Neuronal stem cell (in vitro differentiated cells): Measurements from ENCODE around the gene ZNF530. TPM values are rescaled to one million over a fixed set of nuclear protein-coding genes. Genes with fewer than 3 reads are reported as not detected.

Source experiments
- DNase-seq: peaks from one replicate; pipeline ENCODE4 v3.0.0-alpha.2; 2013; ENCODE audit warnings: low spot score
- H2AFZ ChIP-seq: one replicate; pipeline ENCODE4 v1.6.1; 2013; ENCODE audit warnings: mild to moderate bottlenecking, low read length, inconsistent platforms
- H2AK5ac ChIP-seq: 2 replicates; pipeline ENCODE4 v1.6.1; 2013; ENCODE audit warnings: low read depth, mild to moderate bottlenecking, inconsistent platforms, low read length, moderate library complexity, mixed read lengths
- H2BK120ac ChIP-seq: 2 replicates; pipeline ENCODE4 v1.6.1; 2013; ENCODE audit warnings: low read depth, mild to moderate bottlenecking, inconsistent platforms, low read length, moderate library complexity, mixed read lengths
- H2BK12ac ChIP-seq: one replicate; pipeline ENCODE4 v1.6.1; 2013; ENCODE audit warnings: low read length, inconsistent platforms
- H2BK15ac ChIP-seq: 2 replicates; pipeline ENCODE4 v1.6.1; 2013; ENCODE audit warnings: mild to moderate bottlenecking, low read length, inconsistent platforms, mixed read lengths
- H2BK5ac ChIP-seq: one replicate; pipeline ENCODE4 v1.6.1; 2013; ENCODE audit warnings: inconsistent platforms, mild to moderate bottlenecking, low read length, moderate library complexity
- H3K14ac ChIP-seq: one replicate; pipeline ENCODE4 v1.6.1; 2013; ENCODE audit warnings: low read length, inconsistent platforms
- H3K18ac ChIP-seq: 2 replicates; pipeline ENCODE4 v1.6.1; 2013; ENCODE audit warnings: low read length, inconsistent platforms
- H3K23ac ChIP-seq: 2 replicates; pipeline ENCODE4 v1.6.1; 2013; ENCODE audit warnings: low read depth, mild to moderate bottlenecking, mixed read lengths, low read length, inconsistent platforms; ENCODE audit not compliant: poor library complexity
- H3K27ac ChIP-seq: replicated peaks from 3 replicates; pipeline ENCODE4 v1.5.1; 2013; ENCODE audit warnings: low read length, inconsistent platforms
- H3K27me3 ChIP-seq, 3 experiments: 2 replicates each; pipeline ENCODE4 v1.6.1; 2013; ENCODE audit warnings: low read length in 3 of 3, mild to moderate bottlenecking in 2 of 3, inconsistent platforms in 1 of 3, low read depth in 1 of 3, mixed read lengths in 1 of 3, moderate library complexity in 1 of 3; ENCODE audit not compliant: control insufficient read depth in 3 of 3, insufficient read depth in 3 of 3
- H3K36me3 ChIP-seq, 2 donors: replicated peaks in 1 of 2; 2 replicates each; pipeline ENCODE4 v1.6.1; 2013; ENCODE audit warnings: low read length in 2 of 2; ENCODE audit not compliant: control insufficient read depth in 2 of 2, insufficient read depth in 2 of 2
- H3K4ac ChIP-seq: 2 replicates; pipeline ENCODE4 v1.6.1; 2013; ENCODE audit warnings: inconsistent platforms, mild to moderate bottlenecking, low read length, moderate library complexity
- H3K4me1 ChIP-seq, 2 donors: 1 replicate in 1 of 2; 2 replicates in 1 of 2; pipeline ENCODE4 v1.6.1; 2013; ENCODE audit warnings: low read length in 2 of 2, low read depth in 1 of 2; ENCODE audit not compliant: control insufficient read depth in 2 of 2, insufficient read depth in 1 of 2
- H3K4me2 ChIP-seq: one replicate; pipeline ENCODE4 v1.6.1; 2013; ENCODE audit warnings: mild to moderate bottlenecking, low read length, inconsistent platforms; ENCODE audit not compliant: insufficient read depth, poor library complexity, severe bottlenecking
- H3K4me3 ChIP-seq, 2 donors: 2 replicates each; pipeline ENCODE4 v1.5.1; 2013; ENCODE audit warnings: low read length in 2 of 2, mild to moderate bottlenecking in 2 of 2, inconsistent platforms in 1 of 2, moderate library complexity in 1 of 2
- H3K79me1 ChIP-seq: one replicate; pipeline ENCODE4 v1.6.1; 2013; ENCODE audit warnings: low read depth, mild to moderate bottlenecking, inconsistent platforms, low read length, moderate library complexity
- H3K9ac ChIP-seq: one replicate; pipeline ENCODE4 v1.6.1; 2013; ENCODE audit warnings: mild to moderate bottlenecking, low read depth, low read length, inconsistent platforms; ENCODE audit not compliant: poor library complexity
- H3K9me3 ChIP-seq, 2 donors: replicated peaks in 1 of 2; 2 replicates each; pipeline versions ENCODE3 to v1.6.1; 2013; ENCODE audit warnings: low read length in 2 of 2, mild to moderate bottlenecking in 2 of 2, inconsistent platforms in 1 of 2, low read depth in 1 of 2, mixed read lengths in 1 of 2, moderate library complexity in 1 of 2; ENCODE audit not compliant: control insufficient read depth in 2 of 2, insufficient read depth in 1 of 2
- H4K8ac ChIP-seq: one replicate; pipeline ENCODE4 v1.6.1; 2013; ENCODE audit warnings: low read depth, mild to moderate bottlenecking, inconsistent platforms, low read length, moderate library complexity
- H4K91ac ChIP-seq: one replicate; pipeline ENCODE4 v1.6.1; 2013; ENCODE audit warnings: low read length, low read depth, mild to moderate bottlenecking, inconsistent platforms; ENCODE audit not compliant: poor library complexity
- WGBS, 2 donors: extraction: QIAGEN DNeasy Blood & Tissue Kit; methylation state at CpG; one replicate each; pipeline ENCODE4 v1.1.7; 2013; ENCODE audit warnings: missing lambda C conversion rate in 2 of 2, mixed read lengths in 1 of 2; ENCODE audit not compliant: insufficient read length in 2 of 2, insufficient replicate concordance in 1 of 2; ENCODE audit errors: extremely low coverage in 2 of 2; 5-methylcytosine and 5-hydroxymethylcytosine counted together
- polyA plus RNA-seq, 2 experiments: library from polyadenylated mRNA; stranded (reverse); fragments of 200-250 nt; gene quantifications; one replicate each; pipeline ENCODE4 v1.2.3, GENCODE V29; 2013

ZNF530 gene
- 3.7 TPM for polyA plus RNA-seq (2013, experiment 1 of 2)
- 3.6 TPM for polyA plus RNA-seq (2013, experiment 2 of 2)

DNA sequence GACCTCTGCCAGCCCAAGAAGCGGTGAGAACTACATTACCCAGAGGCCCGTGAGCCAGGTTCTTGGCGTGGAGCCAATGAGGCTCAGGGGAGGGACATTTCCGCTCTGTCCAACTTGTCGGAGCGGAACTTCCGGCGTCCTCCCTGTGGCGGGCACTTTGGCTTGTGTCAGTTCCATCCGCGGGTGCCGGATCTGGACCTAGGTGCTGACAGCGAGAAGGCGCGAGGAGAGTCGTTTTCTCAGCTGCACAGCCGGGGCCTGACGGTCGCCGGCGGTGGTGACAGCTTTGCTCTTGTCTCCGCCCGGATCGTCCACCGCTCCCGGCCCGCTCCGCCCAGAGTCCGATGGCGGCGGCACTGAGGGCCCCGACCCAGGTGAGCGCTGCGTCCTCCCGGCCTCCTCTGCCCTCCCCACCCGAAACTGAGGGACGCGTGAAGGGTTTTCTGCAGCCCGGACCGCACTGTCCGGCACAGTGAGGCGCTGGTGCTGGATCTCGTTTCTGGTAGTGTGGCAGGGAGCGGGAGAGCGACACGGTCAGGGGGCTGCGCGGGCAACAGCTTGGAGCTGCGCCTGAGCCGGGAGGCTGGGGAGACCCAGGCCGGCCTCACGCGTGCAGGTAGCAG, at the start of gene ZNF530:
Gene ZNF530 (plus strand): TSS at position 125 of the 623 bp plus-strand sequence. CDS start 4,461 bp downstream, outside the sequence.
- Histone ChIP-seq H3K27ac (no peak within 1 kb of the TSS), H3K4me1 (peaks cover 4 to 5% of the 10 kb centered on the region in 2 donors)

DNA sequence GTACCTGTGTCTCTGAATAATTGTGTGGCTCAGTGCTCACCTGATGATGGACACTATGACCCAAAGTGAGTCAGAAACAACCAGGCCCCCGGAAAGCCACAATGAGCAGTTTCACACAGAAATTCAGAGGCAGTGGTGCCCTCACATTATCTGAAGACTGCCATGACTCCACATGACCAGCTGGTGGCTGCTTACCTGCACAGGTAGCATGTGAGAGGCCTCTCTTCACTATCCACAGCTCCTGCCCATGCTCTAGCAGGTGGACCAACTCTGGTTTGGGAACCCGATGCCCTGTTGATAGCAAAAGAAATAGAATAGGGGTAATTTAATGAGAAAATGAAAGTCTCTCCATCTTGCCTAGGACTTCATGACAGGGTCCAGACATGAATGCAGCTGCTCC, 47.3 kb upstream of the ZNF530 start:
- no peak overlapping the region for H3K18ac ChIP-seq
- peaks cover 31 to 81% of the 10 kb centered on the region in 2 donors for H3K9me3 ChIP-seq
- no peak overlapping the region for H2BK120ac ChIP-seq
- no peak overlapping the region for H3K4me3 ChIP-seq
- no peak overlapping the region for H4K91ac ChIP-seq
- H3K23ac ChIP-seq = no peak overlapping the region
- peaks cover 48 to 96% of the 10 kb centered on the region in 2 donors for H3K36me3 ChIP-seq
- H2BK5ac ChIP-seq = no peak overlapping the region
- no CpG with 5 or more reads among the region's 2 CpGs for WGBS, 2 donors
- no peak overlapping the region for H2AK5ac ChIP-seq
- no peak overlapping the region for H2BK12ac ChIP-seq
- H2BK15ac ChIP-seq = no peak overlapping the region
- H3K14ac ChIP-seq = no peak overlapping the region
- H3K4me1 ChIP-seq = no peaks in the 10 kb centered on the region
- no peak overlapping the region for H3K4ac ChIP-seq
- H2AFZ ChIP-seq = no peak overlapping the region
- H4K8ac ChIP-seq = no peak overlapping the region
- no peaks in the 10 kb centered on the region for H3K27me3 ChIP-seq
- H3K79me1 ChIP-seq = no peaks in the 10 kb centered on the region
- DNase-seq = no peak
- no peak overlapping the region for H3K4me2 ChIP-seq
- H3K27ac ChIP-seq = no peak overlapping the region
- no peak overlapping the region for H3K9ac ChIP-seq

More for the DNA sequence above, at the start of gene ZNF530:
- peak within 1 kb of the TSS; percentile 97 for H3K4me3 ChIP-seq
- no peak within 1 kb of the TSS for H3K4ac ChIP-seq
- H2AK5ac ChIP-seq = peak within 1 kb of the TSS; percentile 71
- H2AFZ ChIP-seq = peak within 1 kb of the TSS; percentile 97
- H2BK5ac ChIP-seq = no peak within 1 kb of the TSS
- H2BK15ac ChIP-seq = no peak within 1 kb of the TSS
- H3K14ac ChIP-seq = peak within 1 kb of the TSS; percentile 82
- no peaks in the 10 kb centered on the region for H3K27me3 ChIP-seq
- H3K9ac ChIP-seq = peak within 1 kb of the TSS; percentile 90
- peak within 1 kb of the TSS; percentile 87 for H3K4me2 ChIP-seq
- DNase-seq = peak; percentile 80
- H3K36me3 ChIP-seq = peaks cover 3 to 28% of the 10 kb centered on the region in 2 donors
- peaks cover 0 to 5% of the 10 kb centered on the region in 2 donors for H3K9me3 ChIP-seq
- peak within 1 kb of the TSS; percentile 84 for H3K18ac ChIP-seq
- no peak within 1 kb of the TSS for H4K91ac ChIP-seq
- WGBS, 2 donors = no CpG with 5 or more reads among the region's 53 CpGs
- H2BK12ac ChIP-seq = no peak within 1 kb of the TSS
- H3K23ac ChIP-seq = peak within 1 kb of the TSS; percentile 77
- H2BK120ac ChIP-seq = no peak within 1 kb of the TSS
- H4K8ac ChIP-seq = no peak within 1 kb of the TSS
- peaks cover 6% of the 10 kb centered on the region for H3K79me1 ChIP-seq

DNA sequence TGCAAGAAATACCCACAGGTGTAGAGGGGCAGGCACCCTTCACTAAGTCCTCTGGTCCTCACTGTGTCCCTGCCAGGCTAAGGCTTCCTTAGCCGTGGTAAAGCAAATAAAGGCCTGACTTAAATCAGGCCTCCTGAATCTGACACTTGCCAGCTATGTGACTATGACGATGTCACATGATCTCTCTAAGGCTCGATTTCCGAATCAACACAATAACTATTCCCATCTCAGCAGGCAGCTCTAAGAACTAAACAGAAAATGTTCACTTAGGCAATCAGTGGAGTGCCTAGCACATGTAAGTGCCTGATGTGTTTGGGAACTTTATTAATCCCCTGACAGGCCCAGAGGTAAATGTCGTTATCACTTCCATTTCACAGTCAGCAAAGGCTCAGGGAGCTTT, 42.0 kb upstream of the ZNF530 start:
- H3K36me3 ChIP-seq = peaks cover 19 to 48% of the 10 kb centered on the region in 2 donors
- no peak overlapping the region for H2BK120ac ChIP-seq
- no peak overlapping the region for H2BK5ac ChIP-seq
- peak overlapping the region in 1 of 2 donors; percentile 95 for H3K4me3 ChIP-seq
- H3K4me2 ChIP-seq = no peak overlapping the region
- no peak overlapping the region for H2BK15ac ChIP-seq
- H2AFZ ChIP-seq = no peak overlapping the region
- H3K9me3 ChIP-seq = peaks cover 10 to 50% of the 10 kb centered on the region in 2 donors
- H4K8ac ChIP-seq = no peak overlapping the region
- H3K14ac ChIP-seq = no peak overlapping the region
- no peak for DNase-seq
- H2AK5ac ChIP-seq = no peak overlapping the region
- no peaks in the 10 kb centered on the region for H3K27me3 ChIP-seq
- H3K4me1 ChIP-seq = peaks cover 8 to 10% of the 10 kb centered on the region in 2 donors
- no peak overlapping the region for H3K23ac ChIP-seq
- no peak overlapping the region for H2BK12ac ChIP-seq
- no peak overlapping the region for H3K18ac ChIP-seq
- no peak overlapping the region for H3K27ac ChIP-seq
- peaks cover 5% of the 10 kb centered on the region for H3K79me1 ChIP-seq
- no peak overlapping the region for H3K4ac ChIP-seq
- no CpG with 5 or more reads among the region's 5 CpGs for WGBS, 2 donors
- no peak overlapping the region for H3K9ac ChIP-seq
- no peak overlapping the region for H4K91ac ChIP-seq

DNA sequence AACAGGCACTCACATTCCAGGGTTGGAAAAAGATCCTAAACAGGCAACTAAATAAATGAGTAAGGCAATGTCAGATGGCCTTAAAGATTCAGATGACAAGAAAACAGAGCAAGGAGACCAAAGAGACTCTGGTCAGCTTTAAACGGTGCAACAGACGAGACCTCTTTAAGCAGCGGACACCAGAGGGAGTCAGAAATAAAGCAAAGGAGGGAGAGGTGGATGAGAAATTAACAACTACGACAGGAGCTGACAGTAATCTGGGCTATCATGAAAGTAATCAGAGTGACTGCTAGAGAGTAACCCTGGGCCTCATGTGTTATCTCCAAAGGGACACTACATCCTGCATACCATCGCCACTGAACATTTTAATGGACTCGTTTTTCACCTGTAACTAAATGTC, 41.2 kb upstream of the ZNF530 start:
- H4K8ac ChIP-seq = no peak overlapping the region
- no peak overlapping the region for H2AK5ac ChIP-seq
- no peak overlapping the region for H2BK12ac ChIP-seq
- H4K91ac ChIP-seq = no peak overlapping the region
- peaks cover 5% of the 10 kb centered on the region for H3K79me1 ChIP-seq
- peaks cover 7 to 44% of the 10 kb centered on the region in 2 donors for H3K9me3 ChIP-seq
- no peak overlapping the region for H3K9ac ChIP-seq
- H3K4me2 ChIP-seq = peak overlapping the region; percentile 15
- H3K4ac ChIP-seq = no peak overlapping the region
- no peaks in the 10 kb centered on the region for H3K27me3 ChIP-seq
- H3K27ac ChIP-seq = no peak overlapping the region
- peaks cover 14 to 39% of the 10 kb centered on the region in 2 donors for H3K36me3 ChIP-seq
- DNase-seq = no peak
- WGBS, 2 donors = no CpG with 5 or more reads among the region's 6 CpGs
- no peak overlapping the region for H2BK5ac ChIP-seq
- no peak overlapping the region for H2BK120ac ChIP-seq
- no peak overlapping the region for H3K18ac ChIP-seq
- H2AFZ ChIP-seq = no peak overlapping the region
- H3K4me3 ChIP-seq = peak overlapping the region; percentile 95 to 99
- H3K14ac ChIP-seq = no peak overlapping the region
- H2BK15ac ChIP-seq = no peak overlapping the region
- H3K4me1 ChIP-seq = peaks cover 8 to 10% of the 10 kb centered on the region in 2 donors
- H3K23ac ChIP-seq = no peak overlapping the region
